ENCODE measurements around the gene WNT5A.

The WNT5A gene

DNA sequence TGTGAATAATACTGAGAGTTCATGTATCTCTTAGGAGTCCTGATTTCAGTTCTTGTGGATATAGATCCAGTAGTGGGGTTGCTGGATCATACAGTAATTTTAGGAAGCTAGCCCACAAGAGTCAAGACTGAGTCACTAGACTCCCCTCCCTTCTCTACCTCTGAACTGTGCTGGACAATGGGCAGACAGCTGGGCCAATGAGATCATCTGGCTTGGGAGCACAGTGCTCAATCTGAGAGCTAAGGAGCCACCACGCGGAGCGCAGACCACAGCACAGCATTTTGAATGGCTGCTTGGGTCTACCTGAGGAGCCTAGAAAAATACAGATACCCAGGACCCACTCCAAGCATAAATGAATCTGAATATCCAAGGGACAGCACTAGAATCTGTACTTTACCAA, 32.5 kb downstream of the WNT5A start:
- Histone ChIP-seq H3K27me3 (ENCODE audit: insufficient read depth, poor library complexity, severe bottlenecking) (no peaks in the 10 kb centered on the region), H3K4me1 (ENCODE audit: insufficient read depth, poor library complexity, severe bottlenecking) (no peaks in the 10 kb centered on the region), H3K36me3 (ENCODE audit: low read depth) (no peaks in the 10 kb centered on the region), H3K4me3 (ENCODE audit: severe bottlenecking) (no peak overlapping the region), H3K9me3 (ENCODE audit: severe bottlenecking) (no peaks in the 10 kb centered on the region), H3K27ac (ENCODE audit: poor library complexity, severe bottlenecking) (no peak overlapping the region)
- ATAC-seq (ENCODE audit: low read depth) (no peak), DNase-seq (ENCODE audit: low spot score) (no peak)
- TF ChIP-seq, protein P1, sequence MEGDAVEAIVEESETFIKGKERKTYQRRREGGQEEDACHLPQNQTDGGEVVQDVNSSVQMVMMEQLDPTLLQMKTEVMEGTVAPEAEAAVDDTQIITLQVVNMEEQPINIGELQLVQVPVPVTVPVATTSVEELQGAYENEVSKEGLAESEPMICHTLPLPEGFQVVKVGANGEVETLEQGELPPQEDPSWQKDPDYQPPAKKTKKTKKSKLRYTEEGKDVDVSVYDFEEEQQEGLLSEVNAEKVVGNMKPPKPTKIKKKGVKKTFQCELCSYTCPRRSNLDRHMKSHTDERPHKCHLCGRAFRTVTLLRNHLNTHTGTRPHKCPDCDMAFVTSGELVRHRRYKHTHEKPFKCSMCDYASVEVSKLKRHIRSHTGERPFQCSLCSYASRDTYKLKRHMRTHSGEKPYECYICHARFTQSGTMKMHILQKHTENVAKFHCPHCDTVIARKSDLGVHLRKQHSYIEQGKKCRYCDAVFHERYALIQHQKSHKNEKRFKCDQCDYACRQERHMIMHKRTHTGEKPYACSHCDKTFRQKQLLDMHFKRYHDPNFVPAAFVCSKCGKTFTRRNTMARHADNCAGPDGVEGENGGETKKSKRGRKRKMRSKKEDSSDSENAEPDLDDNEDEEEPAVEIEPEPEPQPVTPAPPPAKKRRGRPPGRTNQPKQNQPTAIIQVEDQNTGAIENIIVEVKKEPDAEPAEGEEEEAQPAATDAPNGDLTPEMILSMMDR (IDR thresholded peaks at IDR 0.05; ENCODE audit: poor library complexity, severe bottlenecking) = no peak

- Histone ChIP-seq H3K27ac (ENCODE audit: poor library complexity, severe bottlenecking) (no peak overlapping the region), H3K36me3 (ENCODE audit: low read depth) (no peaks in the 10 kb centered on the region), H3K4me1 (ENCODE audit: insufficient read depth, poor library complexity, severe bottlenecking) (no peaks in the 10 kb centered on the region), H3K9me3 (ENCODE audit: severe bottlenecking) (no peaks in the 10 kb centered on the region), H3K4me3 (ENCODE audit: severe bottlenecking) (no peak overlapping the region), H3K27me3 (ENCODE audit: insufficient read depth, poor library complexity, severe bottlenecking) (no peaks in the 10 kb centered on the region)
- DNase-seq (ENCODE audit: low spot score) = no peak
- no peak for ATAC-seq (ENCODE audit: low read depth)
- TF ChIP-seq, protein P1 (IDR thresholded peaks at IDR 0.05; ENCODE audit: poor library complexity, severe bottlenecking) = no peak
These were observed 33.1 kb downstream of the WNT5A start for GRCh38 chr3:55453886-55454496.

GRCh38 chr3:55452886-55453285, 34.2 kb downstream of the WNT5A start:
- Histone ChIP-seq H3K4me1 (ENCODE audit: insufficient read depth, poor library complexity, severe bottlenecking) (no peaks in the 10 kb centered on the region), H3K27me3 (ENCODE audit: insufficient read depth, poor library complexity, severe bottlenecking) (no peaks in the 10 kb centered on the region), H3K36me3 (ENCODE audit: low read depth) (no peaks in the 10 kb centered on the region), H3K9me3 (ENCODE audit: severe bottlenecking) (no peaks in the 10 kb centered on the region), H3K4me3 (ENCODE audit: severe bottlenecking) (no peak overlapping the region), H3K27ac (ENCODE audit: poor library complexity, severe bottlenecking) (no peak overlapping the region)
- ATAC-seq (ENCODE audit: low read depth) (no peak), DNase-seq (ENCODE audit: low spot score) (no peak)
- TF ChIP-seq, protein P1 (IDR thresholded peaks at IDR 0.05; ENCODE audit: poor library complexity, severe bottlenecking) = no peak

DNA sequence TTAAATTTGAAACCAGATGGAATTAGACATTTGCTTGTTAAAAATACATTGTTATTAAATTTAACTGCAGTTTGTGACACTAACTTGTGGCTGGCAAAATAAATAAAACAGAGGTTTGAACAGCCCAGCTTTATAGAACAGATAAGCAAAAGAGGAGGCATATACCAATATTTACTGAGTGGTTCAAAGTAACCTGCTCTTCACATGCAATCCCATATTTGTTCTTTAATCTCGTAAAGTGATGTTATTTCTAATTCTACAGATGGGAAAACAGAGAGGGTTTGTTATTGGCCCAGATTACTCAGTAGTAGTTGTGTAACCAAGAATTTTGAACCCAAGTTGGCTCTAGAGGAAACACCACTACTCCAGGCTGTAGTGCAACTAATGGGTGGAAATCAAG, 37.6 kb downstream of the WNT5A start:
- H3K27me3 ChIP-seq (ENCODE audit: insufficient read depth, poor library complexity, severe bottlenecking) = no peaks in the 10 kb centered on the region
- DNase-seq (ENCODE audit: low spot score) = no peak
- ATAC-seq (ENCODE audit: low read depth) = no peak
- H3K36me3 ChIP-seq (ENCODE audit: low read depth) = no peaks in the 10 kb centered on the region
- H3K4me1 ChIP-seq (ENCODE audit: insufficient read depth, poor library complexity, severe bottlenecking) = no peaks in the 10 kb centered on the region
- no peaks in the 10 kb centered on the region for H3K9me3 ChIP-seq (ENCODE audit: severe bottlenecking)
- H3K27ac ChIP-seq (ENCODE audit: poor library complexity, severe bottlenecking) = no peak overlapping the region
- TF ChIP-seq, protein P1 (IDR thresholded peaks at IDR 0.05; ENCODE audit: poor library complexity, severe bottlenecking) = no peak
- H3K4me3 ChIP-seq (ENCODE audit: severe bottlenecking) = no peak overlapping the region

- Histone ChIP-seq H3K9me3 (ENCODE audit: severe bottlenecking) (no peaks in the 10 kb centered on the region), H3K4me3 (ENCODE audit: severe bottlenecking) (no peak overlapping the region), H3K4me1 (ENCODE audit: insufficient read depth, poor library complexity, severe bottlenecking) (no peaks in the 10 kb centered on the region), H3K27me3 (ENCODE audit: insufficient read depth, poor library complexity, severe bottlenecking) (no peaks in the 10 kb centered on the region), H3K36me3 (ENCODE audit: low read depth) (no peaks in the 10 kb centered on the region), H3K27ac (ENCODE audit: poor library complexity, severe bottlenecking) (no peak overlapping the region)
- TF ChIP-seq, protein P1 (IDR thresholded peaks at IDR 0.05; ENCODE audit: poor library complexity, severe bottlenecking) = no peak
- DNase-seq (ENCODE audit: low spot score) (no peak), ATAC-seq (ENCODE audit: low read depth) (no peak)
These were observed 40.3 kb downstream of the WNT5A start for GRCh38 chr3:55446850-55447249.
